GM18519 (cell line): ENCODE data around the gene SINHCAF.

Source experiments
- ATAC-seq: cut with Tn5 transposase; IDR thresholded peaks from one replicate; pipeline ENCODE4 v1.9.1; 2021; ENCODE audit warnings: mild to moderate bottlenecking, moderate library complexity; ENCODE audit not compliant: unreplicated experiment, low FRiP score

The SINHCAF gene

DNA sequence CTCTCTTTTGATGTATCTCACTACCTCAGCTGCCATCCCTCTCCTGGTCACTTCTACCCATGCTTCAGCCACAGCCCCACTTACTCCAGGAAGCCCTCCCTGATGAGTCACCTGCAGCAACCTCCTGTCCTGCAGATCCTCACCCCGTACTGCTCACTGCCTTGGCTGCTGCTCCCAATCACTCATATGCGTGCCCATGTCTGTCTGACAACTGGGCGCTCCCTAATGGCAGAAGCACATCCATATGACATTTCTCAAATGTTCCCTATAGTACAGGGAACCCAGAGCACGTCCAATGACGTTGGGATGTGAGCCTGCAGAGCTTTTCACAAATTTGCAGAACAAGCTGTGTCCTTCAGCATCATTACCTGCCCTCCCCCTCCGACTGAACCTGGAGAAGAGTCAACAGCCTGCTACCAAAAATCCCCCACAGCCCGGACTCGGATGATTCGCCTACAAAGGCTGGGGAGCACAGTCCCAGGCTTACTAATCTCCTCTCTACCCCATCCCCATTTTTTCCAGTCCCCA is 90.0 kb downstream of the SINHCAF start:
- ATAC-seq, result no peak

GRCh38 chr12:31234955-31235867 is 90.7 kb downstream of the SINHCAF start:
- ATAC-seq, result no peak

DNA sequence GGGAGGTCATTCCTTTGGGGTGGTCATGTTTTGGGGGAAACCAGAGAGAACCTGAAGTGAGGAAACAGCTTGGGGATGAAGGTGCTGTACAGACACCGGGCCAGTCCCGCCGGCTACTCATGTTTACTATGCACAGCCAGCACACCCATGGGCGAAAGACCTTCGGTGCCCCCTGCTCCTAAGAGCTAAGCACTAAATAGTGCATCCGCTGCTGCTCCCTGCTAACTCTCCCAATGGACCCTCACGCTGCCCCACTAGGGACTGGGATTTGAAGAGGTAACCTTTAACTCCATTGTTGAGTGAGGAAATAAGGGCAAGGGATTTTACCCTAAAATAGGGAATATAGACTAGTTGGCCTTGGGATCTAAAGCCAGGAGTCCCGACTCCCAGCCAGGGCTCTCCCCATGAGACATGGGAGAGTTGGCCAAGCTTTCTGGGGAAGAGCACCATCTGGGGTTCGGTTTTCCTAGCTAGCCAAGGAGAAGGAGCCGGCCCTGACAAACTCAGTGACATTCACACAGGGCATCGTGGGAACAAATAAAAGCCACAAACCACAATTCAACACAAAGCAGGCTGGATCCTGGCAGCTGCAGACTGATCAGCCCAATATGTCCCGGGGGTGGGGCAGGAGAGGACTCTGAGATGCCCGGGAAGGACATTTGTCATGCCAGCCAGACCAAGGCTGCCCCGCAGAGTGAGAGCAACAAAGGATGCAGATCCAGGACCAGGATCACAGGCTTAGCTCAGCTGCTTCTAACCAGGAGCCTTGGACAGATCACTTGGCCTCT is 91.7 kb downstream of the SINHCAF start:
- no peak for ATAC-seq

GRCh38 chr12:31233061-31233730 is 92.8 kb downstream of the SINHCAF start:
- no peak for ATAC-seq

DNA sequence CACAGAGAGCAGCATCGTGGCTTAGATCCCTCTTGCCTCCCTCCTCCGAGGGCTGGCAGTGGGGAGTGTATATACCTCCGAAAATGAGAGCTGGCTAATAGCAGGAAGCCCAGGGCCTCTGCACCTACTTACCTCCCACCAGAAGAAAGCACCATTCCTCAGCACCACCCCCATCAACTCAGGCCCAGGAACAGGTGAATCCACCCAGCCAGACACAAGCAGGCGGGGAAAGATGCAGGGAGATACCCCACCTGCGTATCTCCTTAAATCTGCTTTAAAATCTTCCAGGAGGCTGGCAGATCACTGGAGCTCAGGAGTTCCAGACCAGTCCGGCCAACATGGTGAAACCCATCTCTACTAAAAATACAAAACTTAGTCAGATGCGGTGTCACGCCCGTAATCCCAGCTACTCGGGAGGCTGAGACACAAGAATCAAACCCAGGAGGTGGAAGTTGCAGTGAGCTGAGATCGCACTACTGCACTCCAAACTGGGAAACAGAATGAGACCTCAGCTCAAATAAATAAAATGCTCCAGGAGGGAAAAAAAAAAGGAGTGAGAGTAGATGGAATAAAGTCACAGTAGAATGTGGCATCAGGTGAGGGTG is 93.5 kb downstream of the SINHCAF start:
- no peak for ATAC-seq

DNA sequence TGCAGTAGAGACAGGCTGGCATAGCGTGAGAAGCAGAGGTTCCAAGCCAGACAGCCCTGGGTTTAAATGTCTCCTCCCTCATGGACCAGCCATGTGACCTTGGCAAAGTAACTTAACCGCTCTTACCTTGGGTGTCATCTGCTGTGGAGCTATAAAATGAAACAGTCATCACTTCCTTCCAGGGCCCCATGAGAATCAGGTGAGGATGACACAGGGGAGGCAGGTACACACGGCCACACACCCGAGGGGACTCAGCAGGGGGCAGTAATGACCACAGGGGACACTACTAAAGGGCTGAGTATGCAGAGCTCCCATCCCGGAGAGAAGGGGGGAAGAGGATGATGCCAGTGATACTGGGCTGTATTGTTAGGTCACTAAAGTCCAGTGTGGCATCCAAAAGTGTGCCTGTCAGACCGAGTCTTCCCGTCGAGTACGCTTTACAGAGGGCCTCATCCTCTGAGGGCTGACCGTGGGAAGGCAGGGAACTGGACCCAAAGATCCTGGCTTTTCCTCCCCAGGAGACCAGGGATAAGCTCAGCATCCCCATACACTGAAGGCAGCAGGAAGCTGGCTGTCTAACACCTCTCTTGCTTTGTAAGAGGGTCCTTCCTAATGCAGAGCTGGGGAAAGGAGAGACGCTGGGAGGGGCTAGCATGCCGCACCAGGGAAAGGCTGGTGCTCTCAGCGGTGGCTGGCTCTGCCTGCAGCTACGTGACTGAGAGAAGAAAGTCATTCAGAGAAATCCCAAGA is 94.2 kb downstream of the SINHCAF start:
- no peak for ATAC-seq
